Activated T-cell treated with anti-CD3 and anti-CD28 coated beads for 48 hours (primary cell): ENCODE measurements around the gene SINHCAF.
"Not testable (repeated sequence)": the region's sequence is repeated elsewhere in the genome, so short reads cannot be mapped to it uniquely, and the experiment has no call there.

Experiments
- DNase-seq: peaks from one replicate; pipeline ENCODE4 v3.0.0-alpha.2; 2020; ENCODE audit warnings: low read depth

SINHCAF gene

GRCh38 chr12:31308116-31308515 is 17.8 kb downstream of the SINHCAF start:
- DNase-seq = no peak

- no peak for DNase-seq
Measured at GRCh38 chr12:31306866-31307265, 19.1 kb downstream of the SINHCAF start.

DNA sequence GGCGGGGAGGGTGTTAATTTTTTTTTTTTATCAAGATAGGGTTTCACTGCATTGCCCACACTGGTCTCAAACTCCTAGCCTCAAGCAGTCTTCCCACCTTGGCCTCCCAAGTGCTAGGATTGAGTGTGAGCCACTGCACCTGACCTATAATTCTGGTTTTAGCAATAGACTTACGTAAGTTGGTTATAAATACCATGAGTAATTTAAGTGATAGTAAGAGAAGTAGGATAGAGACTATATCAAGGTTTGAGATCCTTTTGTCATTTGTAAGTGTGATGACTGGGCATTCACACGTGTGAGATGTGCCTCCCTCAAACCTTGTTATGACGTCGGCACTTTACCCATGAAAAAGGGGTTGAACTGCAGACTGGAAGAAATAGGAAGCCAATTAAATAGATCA is 22.5 kb downstream of the SINHCAF start:
- no peak for DNase-seq

DNA sequence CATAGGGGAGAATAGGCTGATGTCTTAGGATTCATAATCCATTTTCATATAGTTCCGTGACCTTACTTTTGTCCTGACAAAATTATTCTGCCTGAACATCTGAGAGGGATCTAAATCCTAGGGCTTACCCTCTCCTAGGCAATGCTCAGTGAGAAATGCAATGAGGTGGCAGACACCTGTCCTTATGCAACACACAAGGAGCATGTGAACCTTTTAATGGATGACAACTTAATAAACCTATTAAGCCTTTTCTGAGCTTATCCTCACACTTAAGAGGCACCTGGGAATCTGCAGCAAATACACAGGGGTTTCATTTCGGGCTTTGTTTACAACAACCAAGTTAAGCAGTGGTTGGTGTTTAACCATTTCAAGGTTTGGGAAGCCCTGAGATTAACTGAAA is 24.6 kb downstream of the SINHCAF start:
- no peak for DNase-seq

DNA sequence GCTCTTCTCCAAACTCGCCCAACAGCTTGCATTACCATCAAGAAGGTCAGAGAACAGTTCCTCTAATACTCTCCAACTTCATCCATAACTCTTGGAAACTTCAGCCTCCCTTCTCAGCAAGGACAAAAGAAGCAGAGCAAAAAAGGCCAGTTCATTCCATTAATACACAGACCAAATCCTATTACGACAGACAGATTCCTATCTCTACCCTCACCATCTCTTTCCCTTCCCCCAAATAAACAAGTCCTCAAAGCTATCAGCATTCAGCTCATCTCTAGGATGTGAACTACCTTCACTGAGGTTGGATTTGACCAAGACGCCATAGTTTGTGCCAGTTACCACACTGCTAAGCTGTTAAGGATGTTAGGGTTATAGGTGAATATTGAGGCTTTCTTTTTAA is 25.2 kb downstream of the SINHCAF start:
- no peak for DNase-seq

- no peak for DNase-seq
Measured at GRCh38 chr12:31300341-31300740, 25.6 kb downstream of the SINHCAF start.

DNA sequence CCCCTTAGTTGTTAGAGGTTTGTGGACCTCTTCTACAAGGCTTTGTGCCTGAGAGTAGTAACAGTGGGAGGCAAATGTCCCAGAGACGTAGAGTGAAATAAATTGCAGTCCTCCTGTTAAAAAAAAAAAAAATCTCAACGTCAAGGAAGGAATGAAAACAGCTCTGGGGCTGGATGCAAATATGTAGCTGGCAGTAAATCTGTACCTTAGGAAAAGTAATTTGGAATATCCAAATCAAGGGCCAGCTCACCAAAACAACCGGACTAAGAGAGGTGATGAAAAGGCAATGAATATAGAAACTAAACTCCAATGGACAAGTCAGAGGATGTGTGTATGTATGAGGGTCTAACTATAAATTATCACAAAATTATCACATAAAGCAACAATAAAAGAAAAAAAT is 27.0 kb downstream of the SINHCAF start:
- DNase-seq = no peak

DNA sequence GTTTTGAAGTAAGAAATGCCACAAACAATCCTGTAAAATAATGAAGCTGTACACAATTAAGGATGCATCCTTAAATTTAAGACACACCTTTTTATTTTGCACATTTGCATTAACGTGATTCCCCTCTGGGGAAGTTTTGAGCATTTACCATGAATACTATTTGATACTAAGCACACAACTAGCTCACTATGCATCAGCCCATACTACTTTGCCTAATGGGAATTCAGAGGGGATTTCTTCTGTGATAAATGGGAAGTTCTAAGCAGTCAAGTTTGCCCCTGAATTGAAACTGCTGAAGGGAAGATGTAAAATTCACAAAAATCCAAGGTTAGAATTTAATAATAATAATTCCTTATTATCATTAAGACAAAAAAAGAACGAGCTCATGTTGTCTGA is 27.4 kb downstream of the SINHCAF start:
- DNase-seq = no peak

- no peak for DNase-seq
Measured at GRCh38 chr12:31297572-31298514, 28.1 kb downstream of the SINHCAF start.

- no peak for DNase-seq
Measured at GRCh38 chr12:31289441-31289840, 36.5 kb downstream of the SINHCAF start.

- no peak for DNase-seq
Measured at GRCh38 chr12:31288381-31288780, 37.6 kb downstream of the SINHCAF start.

GRCh38 chr12:31280183-31280582 is 45.8 kb downstream of the SINHCAF start:
- no peak for DNase-seq

DNA sequence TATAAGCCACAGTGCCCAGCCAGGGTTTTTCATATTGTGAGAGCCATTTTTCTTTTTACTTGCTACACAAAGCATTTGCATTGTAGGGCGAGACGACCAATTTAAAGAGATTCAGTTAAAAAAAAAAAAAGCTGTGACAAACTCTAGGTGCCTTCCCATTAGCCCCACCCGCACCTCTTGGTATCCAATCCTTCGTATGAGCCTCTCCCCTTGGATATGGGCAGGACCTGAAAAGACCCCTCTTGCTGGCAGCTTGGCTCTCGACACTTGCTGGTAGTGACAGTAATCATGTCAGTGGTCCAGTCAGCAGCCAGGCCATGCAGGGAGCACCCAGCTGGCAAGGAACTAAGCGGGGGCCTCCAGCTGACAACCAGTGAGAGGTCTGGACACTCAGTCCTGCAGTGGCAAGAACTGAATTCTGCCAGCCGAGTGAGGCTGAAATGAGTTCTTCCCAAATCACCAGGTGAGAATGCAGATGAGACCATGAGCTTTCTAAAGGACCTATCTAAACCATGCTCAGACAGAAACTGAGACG is 46.5 kb downstream of the SINHCAF start:
- DNase-seq = no peak

GRCh38 chr12:31278832-31279231 is 47.1 kb downstream of the SINHCAF start:
- DNase-seq = no peak

GRCh38 chr12:31278424-31278823 is 47.5 kb downstream of the SINHCAF start:
- DNase-seq = no peak

DNA sequence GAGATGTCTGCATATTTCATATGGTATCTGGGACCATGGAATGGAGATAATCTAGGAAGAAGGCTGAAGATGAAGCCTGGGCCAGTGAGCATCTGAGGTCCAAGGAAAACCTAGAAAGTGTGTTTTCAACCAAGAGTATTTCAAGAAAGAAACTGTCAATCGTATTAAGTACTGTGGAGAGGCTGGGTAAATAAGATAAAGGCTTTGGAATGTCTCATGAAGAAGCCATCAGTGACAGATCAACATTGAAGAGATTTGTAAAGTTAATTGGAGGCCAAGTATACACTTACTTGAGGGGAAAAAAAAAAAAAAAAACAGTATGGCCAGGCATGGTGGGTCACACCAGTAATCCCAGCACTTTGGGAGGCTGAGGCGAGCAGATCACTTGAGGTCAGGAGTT is 48.9 kb downstream of the SINHCAF start:
- no peak for DNase-seq

- DNase-seq = no peak
Measured at GRCh38 chr12:31275491-31275890, 50.5 kb downstream of the SINHCAF start.

DNA sequence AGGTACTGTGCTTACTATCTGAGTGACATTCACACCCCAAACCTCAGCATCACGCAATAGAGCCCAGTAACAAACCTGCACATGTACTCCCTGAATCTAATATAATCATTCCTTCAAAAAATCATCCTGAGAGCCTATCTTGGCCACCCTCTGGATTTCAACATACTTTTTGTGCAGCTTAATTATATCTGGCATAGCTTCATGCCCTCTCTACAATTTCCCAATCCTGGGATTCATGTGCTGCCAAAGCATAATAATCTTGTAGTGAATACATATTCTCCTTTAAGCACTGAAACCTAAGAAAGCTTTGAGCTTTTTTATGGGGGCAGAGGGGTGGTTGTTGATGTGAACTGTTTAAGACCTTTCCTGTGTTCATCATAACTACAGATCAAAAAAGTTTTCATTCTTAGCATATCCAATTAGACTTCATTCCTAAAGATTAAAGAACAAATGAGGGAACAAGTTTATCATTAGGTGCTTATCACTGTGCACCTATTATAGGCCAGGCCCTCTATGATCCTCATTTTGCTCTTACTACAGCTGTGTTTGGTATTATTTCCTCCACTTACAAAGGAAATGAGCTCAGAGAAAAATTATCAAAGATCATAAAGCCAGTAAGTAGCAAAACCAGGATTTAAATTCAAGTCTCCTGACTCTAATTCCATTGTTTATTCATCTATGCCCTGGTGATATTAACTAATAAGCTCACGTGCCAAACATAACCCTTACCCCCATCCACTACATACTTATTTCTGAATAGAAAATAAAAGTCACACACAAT is 51.2 kb downstream of the SINHCAF start:
- no peak for DNase-seq

DNA sequence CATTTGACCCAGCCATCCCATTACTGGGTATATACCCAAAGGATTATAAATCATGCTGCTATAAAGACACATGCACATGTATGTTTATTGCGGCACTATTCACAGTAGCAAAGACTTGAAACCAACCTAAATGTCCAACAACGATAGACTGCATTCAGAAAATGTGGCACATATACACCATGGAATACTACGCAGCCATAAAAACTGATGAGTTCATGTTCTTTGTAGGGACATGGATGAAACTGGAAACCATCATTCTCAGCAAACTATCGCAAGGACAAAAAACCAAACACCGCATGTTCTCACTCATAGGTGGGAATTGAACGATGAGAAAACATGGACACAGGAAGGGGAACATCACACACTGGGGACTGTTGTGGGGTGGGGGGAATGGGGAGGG is 52.2 kb downstream of the SINHCAF start:
- DNase-seq = not testable (repeated sequence)

DNA sequence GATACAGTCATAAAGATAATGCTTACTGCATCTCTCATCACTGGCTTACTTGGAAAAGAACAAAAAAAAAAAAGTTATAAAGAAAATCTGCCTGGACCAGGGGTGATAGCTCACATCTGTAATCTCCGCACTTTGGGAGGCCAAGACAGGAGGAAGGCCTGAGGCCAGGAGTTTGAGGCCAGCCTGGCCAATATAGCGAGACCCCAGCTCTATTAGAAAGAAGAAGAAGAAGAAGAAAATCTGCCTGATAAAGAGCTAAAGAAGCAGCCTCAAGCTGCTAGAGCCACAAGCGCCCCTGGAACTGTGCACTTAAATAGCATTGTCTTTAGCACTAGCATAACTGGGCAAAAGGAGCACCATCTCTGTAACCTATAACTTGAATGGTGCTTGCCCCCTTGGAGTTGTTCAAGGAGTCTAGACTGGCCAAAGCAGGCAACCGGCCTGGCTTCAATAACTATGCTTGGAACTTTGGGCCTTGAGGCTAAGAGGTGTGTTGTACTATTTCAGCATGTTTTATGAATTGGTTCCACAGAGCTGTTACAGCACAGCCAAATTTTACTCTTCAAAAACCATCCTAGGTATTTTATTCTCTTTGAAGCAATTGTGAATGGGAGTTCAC is 53.2 kb downstream of the SINHCAF start:
- DNase-seq = no peak

DNA sequence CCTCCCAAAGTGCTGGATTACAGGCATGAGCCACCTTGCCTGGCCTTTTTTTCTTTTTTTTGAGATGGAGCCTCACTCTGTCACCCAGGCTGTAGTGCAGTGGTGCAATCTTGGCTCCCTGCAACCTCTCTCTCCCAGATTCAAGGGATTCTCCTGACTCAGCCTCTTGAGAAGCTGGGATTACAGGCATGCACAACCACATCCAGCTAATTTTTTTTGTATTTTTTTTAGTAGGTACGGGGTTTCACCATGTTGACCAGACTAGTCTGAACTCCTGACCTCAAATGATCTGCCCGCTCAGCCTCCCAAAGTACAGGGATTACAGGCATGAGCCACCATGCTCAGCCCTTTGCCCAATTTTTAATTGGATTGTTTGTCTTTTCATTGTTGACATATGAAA is 58.0 kb downstream of the SINHCAF start:
- DNase-seq = no peak

DNA sequence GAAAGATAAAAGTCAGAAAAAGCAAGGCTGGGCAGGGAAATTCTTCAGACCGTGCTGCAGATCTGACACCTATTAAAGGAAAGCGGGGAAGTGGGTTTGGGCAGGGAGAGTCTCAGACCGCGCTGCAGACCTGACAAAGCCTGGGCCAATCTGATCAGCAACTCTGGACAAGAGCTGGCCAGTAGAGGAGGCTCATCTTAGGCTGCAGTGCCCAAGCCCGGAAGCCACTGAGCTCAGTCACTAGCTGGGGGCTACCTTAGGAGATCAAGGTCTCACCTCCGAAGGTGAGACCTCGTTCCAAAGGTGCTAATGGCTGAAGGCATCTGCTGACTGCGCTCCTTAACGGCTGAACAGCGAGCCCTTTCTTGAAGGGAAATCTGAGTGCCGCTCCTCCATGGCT is 60.2 kb downstream of the SINHCAF start:
- no peak for DNase-seq

DNA sequence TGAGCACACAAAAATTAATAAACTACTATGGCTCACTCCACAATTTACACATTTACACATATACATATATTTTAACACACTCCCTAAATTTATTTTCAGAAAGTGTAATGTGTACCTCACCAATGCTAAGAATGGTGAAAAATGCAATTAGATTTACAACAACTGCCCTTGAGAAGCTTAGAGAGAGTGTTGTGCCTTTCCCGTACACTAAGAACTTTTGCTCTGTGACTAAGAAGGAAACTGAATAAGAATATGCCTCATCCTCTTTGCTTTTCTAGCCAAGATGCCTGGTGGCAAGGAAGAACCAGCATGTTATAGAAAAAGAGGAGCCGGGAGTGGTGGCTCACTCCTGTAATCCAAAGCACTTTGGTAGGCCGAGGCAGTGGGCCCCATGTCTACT is 62.3 kb downstream of the SINHCAF start:
- no peak for DNase-seq
